K562 (cell line): Measurements from ENCODE around the gene ANKRD61. TPM values are rescaled to one million over a fixed set of nuclear protein-coding genes. Genes with fewer than 3 reads are reported as not detected.
"Not testable (repeated sequence)": the region's sequence is repeated elsewhere in the genome, so short reads cannot be mapped to it uniquely, and the experiment has no call there.

Source experiments
- ATAC-seq: fragments of 200-7000 bp; cut with Tn5 transposase; 3 replicates; pipeline ENCODE4 v1.9.1; 2020; ENCODE audit warnings: moderate library complexity
- BruUV-seq: library from RNA; stranded (reverse); fragments of 400-500 nt; replicated peaks from 2 replicates; lab custom pipeline; 2021; lab: Mats Ljungman, UMichigan
- CTCF ChIA-PET: fragments of 300-600 bp; formaldehyde crosslinking; extraction: SDS; loops from one replicate; lab custom pipeline; 2021; ENCODE audit warnings: low intra/inter-chr PET ratio; lab: Yijun Ruan, JAX
- POLR2A ChIA-PET: fragments of 300-600, 350-650 bp; sonication (Branson Sonifier 250); formaldehyde crosslinking; extraction: SDS; loops from one replicate; lab custom pipeline; 2021; ENCODE audit warnings: antibody characterized with exemption, inconsistent platforms; lab: Yijun Ruan, JAX
- DNase-seq, 4 experiments: peaks; one replicate each; pipeline versions ENCODE4 v3.0.0 to v3.0.0-alpha.2; 2011 to 2018; ENCODE audit warnings: low spot score in 3 of 4, mixed read lengths in 3 of 4; ENCODE audit errors: extremely low read depth in 1 of 4
- FAIRE-seq: peaks from 2 replicates; lab custom pipeline; 2011; peaks lifted over from hg19 to GRCh38; lab: Jason Lieb, UNC
- H2AFZ ChIP-seq: 2 replicates; pipeline ENCODE4 v1.6.0; 2011; ENCODE audit warnings: low read depth, low read length, control low read depth, inconsistent platforms
- H3K27ac ChIP-seq: fragments of 200-600 bp; 3 replicates; pipeline ENCODE4 v1.8.0; 2011; ENCODE audit warnings: low read depth, mild to moderate bottlenecking, control low read depth, inconsistent platforms, low read length, moderate library complexity, mixed read lengths; ENCODE audit errors: extremely low read depth
- H3K27me3 ChIP-seq, 2 experiments: fragments of 300-600 bp in 1 of 2; 2 replicates in 1 of 2; 3 replicates in 1 of 2; pipeline versions ENCODE4 v1.6.0 to v1.8.0; 2011; ENCODE audit warnings: inconsistent platforms in 2 of 2, low read length in 2 of 2, mild to moderate bottlenecking in 1 of 2, mixed read lengths in 1 of 2, moderate library complexity in 1 of 2; ENCODE audit not compliant: control insufficient read depth in 2 of 2, insufficient read depth in 2 of 2
- H3K36me3 ChIP-seq: fragments of 300-600 bp; 3 replicates; pipeline ENCODE4 v1.8.0; 2011; ENCODE audit warnings: mild to moderate bottlenecking, low read length, inconsistent platforms; ENCODE audit not compliant: control insufficient read depth, insufficient read depth
- H3K4me1 ChIP-seq, 2 experiments: fragments of 200-600 bp in 1 of 2; replicated peaks in 1 of 2; 2 replicates in 1 of 2; 3 replicates in 1 of 2; pipeline versions ENCODE4 v1.5.1 to v1.8.0; 2011; ENCODE audit warnings: inconsistent platforms in 2 of 2, low read length in 2 of 2, mild to moderate bottlenecking in 1 of 2, mixed read lengths in 1 of 2, moderate library complexity in 1 of 2; ENCODE audit not compliant: control insufficient read depth in 2 of 2, insufficient read depth in 2 of 2
- H3K4me2 ChIP-seq: 2 replicates; pipeline ENCODE4 v1.6.1; 2011; ENCODE audit warnings: low read length, control low read depth, inconsistent platforms, mixed read lengths; ENCODE audit not compliant: insufficient read depth
- H3K4me3 ChIP-seq: fragments of 200-600 bp; sonication (generic), shearing (Covaris generic); 2 replicates; pipeline ENCODE4 v1.5.1; 2016; ENCODE audit warnings: control low read depth, inconsistent platforms
- H3K79me2 ChIP-seq: fragments of 200-600 bp; 3 replicates; pipeline ENCODE4 v1.8.0; 2011; ENCODE audit warnings: low read length, inconsistent platforms; ENCODE audit not compliant: control insufficient read depth, insufficient read depth
- H3K9ac ChIP-seq, 2 experiments: 2 replicates each; pipeline versions ENCODE4 v1.6.0 to v1.6.1; 2011; ENCODE audit warnings: low read depth in 2 of 2, low read length in 2 of 2, control low read depth in 1 of 2, inconsistent platforms in 1 of 2, mild to moderate bottlenecking in 1 of 2, mixed read lengths in 1 of 2; ENCODE audit not compliant: insufficient read depth in 1 of 2
- H3K9me1 ChIP-seq: one replicate; pipeline ENCODE4 v1.6.0; 2011; ENCODE audit warnings: inconsistent platforms, mild to moderate bottlenecking, low read length, moderate library complexity; ENCODE audit not compliant: control insufficient read depth, insufficient read depth
- H3K9me3 ChIP-seq: replicated peaks from 2 replicates; pipeline ENCODE4 v1.5.1; 2011; ENCODE audit warnings: low read depth, low read length, inconsistent platforms; ENCODE audit not compliant: control insufficient read depth, insufficient read depth
- H4K20me1 ChIP-seq: replicated peaks from 2 replicates; pipeline ENCODE4 v1.6.1; 2011; ENCODE audit warnings: low read length, inconsistent platforms, mixed read lengths; ENCODE audit not compliant: control insufficient read depth, insufficient read depth
- CBFA2T3 ChIP-seq: fragments of 450-650 bp; IDR thresholded peaks from 2 replicates; pipeline ENCODE4 v1.6.1; 2017
- HDAC1 ChIP-seq, 2 experiments: fragments of 450-650 bp; IDR thresholded peaks; 2 replicates each; pipeline ENCODE4 v1.6.1; 2016 to 2017; ENCODE audit warnings: inconsistent platforms in 1 of 2, mild to moderate bottlenecking in 1 of 2, moderate library complexity in 1 of 2
- HDAC2 ChIP-seq: fragments of 450-650 bp; IDR thresholded peaks from 2 replicates; pipeline ENCODE4 v1.6.1; 2016; ENCODE audit warnings: mild to moderate bottlenecking
- KDM1A ChIP-seq, 2 experiments: fragments of 450-650 bp; IDR thresholded peaks; 2 replicates each; pipeline ENCODE4 v1.6.1; 2016; ENCODE audit warnings: mild to moderate bottlenecking in 2 of 2
- RCOR1 ChIP-seq, 2 experiments: IDR thresholded peaks; 2 replicates each; pipeline ENCODE4 v1.6.1; 2012; ENCODE audit warnings: low read depth in 2 of 2, low read length in 2 of 2, borderline replicate concordance in 1 of 2, improper control_type of control experiment in 1 of 2
- WGBS: fragments of 100-300 bp; shearing (Covaris generic); methylation state at CpG from one replicate; pipeline ENCODE4 v1.1.6; 2016; ENCODE audit warnings: low coverage, mixed read lengths; ENCODE audit not compliant: insufficient coverage; ENCODE audit errors: missing lambda C conversion rate; 5-methylcytosine and 5-hydroxymethylcytosine counted together
- in situ Hi-C: fragments of 300-500 bp; cut with MboI; formaldehyde crosslinking; loops from 4 replicates; pipeline ENCODE4 v1.15.0; 2018; ENCODE audit warnings: inconsistent platforms, mixed read lengths
- intact Hi-C: fragments of 100-400 bp; cut with micrococcal nuclease; formaldehyde crosslinking; loops from 2 replicates; pipeline ENCODE4 v1.14.2; 2022
- polyA plus RNA-seq, 8 experiments: library from polyadenylated mRNA; depleted of rRNA in 4 of 8; stranded (reverse) in 5 of 8; unstranded in 3 of 8; fragments of >200 nt; fragmentation: Nextera tagmentation in 2 of 8; fragmentation: Illumina TruSeq in 1 of 8; extraction: Ambion mirVana in 2 of 8; extraction: Trizol in 1 of 8; gene quantifications; 2 replicates each; pipeline versions ENCODE4 v1.2.1 to v1.2.3, GENCODE V29; 2011 to 2014; ENCODE audit warnings: inconsistent platforms in 1 of 8, missing spikeins in 1 of 8
- total RNA-seq, 7 experiments: library from RNA; depleted of rRNA in 6 of 7; stranded (reverse); fragments of >200 nt in 6 of 7; fragmentation: Illumina TruSeq in 2 of 7; extraction: Trizol in 2 of 7; gene quantifications; 2 replicates each; pipeline versions ENCODE4 v1.2.1 to v1.2.3, GENCODE V29; 2011 to 2021; ENCODE audit warnings: low replicate concordance in 1 of 7
- TF ChIP-seq, protein P1 (sequence below), 2 experiments: fragments of 450-650 bp; formaldehyde crosslinking in 1 of 2; IDR thresholded peaks; 2 replicates each; pipeline versions ENCODE4 v1.4.0 to v1.6.1; 2014 to 2020; ENCODE audit warnings: mild to moderate bottlenecking in 2 of 2, borderline replicate concordance in 1 of 2, low read depth in 1 of 2

Gene ANKRD61
- total and polyA plus RNA-seq, 9 of the 15 experiments (the other 6 are each of a cell fraction or from before 2014, with no cell fraction given) = 0.08 to 0.11 (median 0.09) TPM; not detected in 5

DNA sequence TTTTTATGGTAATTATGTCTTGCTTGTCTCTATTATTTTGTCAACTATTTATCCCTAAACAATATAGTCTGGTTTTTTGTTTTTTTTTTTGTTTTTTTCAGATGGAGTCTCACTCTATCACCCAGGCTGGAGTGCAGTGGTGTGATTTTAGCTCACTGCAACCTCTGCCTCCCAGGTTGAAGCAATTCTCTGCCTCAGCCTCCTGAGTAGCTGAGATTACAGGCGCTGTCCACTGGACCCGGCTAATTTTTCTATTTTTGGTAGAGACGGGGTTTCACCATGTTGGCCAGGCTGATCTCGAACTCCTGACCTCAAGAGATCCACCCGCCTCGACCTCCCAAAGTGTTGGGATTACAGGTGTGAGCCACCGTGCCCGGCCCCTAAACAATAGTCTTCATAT lies 20.8 kb upstream of the ANKRD61 start:
- Histone ChIP-seq H3K36me3 (peaks cover 41% of the 10 kb centered on the region; the same call in 2 of the 3 replicates), H3K27ac (peak overlapping the region; percentile 99; the same call in 1 of the 3 replicates), H3K9ac (peak overlapping the region in 1 of 2 experiments; percentile 84; a peak in 2 of 4 replicates), H3K4me2 (peak overlapping the region; percentile 85; the same call in 1 of the 2 replicates), H3K4me1 (peaks cover 12 to 15% of the 10 kb centered on the region in 2 experiments; a peak in 4 of 5 replicates), H3K4me3 (peak overlapping the region; percentile 65), H3K79me2 (peaks cover 56% of the 10 kb centered on the region)
- WGBS = 62% methylated on average over 8 of the region's 8 CpGs
- ATAC-seq, H3K27me3 ChIP-seq, FAIRE-seq, in situ Hi-C loops, H4K20me1 ChIP-seq, DNase-seq, intact Hi-C loops, H3K9me1 ChIP-seq, H3K9me3 ChIP-seq, CTCF ChIA-PET, H2AFZ ChIP-seq, BruUV-seq: not testable (repeated sequence)
- peak in 1 of 2 experiments; percentile 19; a peak in 1 of 4 replicates for TF ChIP-seq RCOR1 (IDR thresholded peaks at IDR 0.05; ENCODE audit: borderline replicate concordance in 1 of 2, low read depth in 2 of 2, low read length in 2 of 2)
- TF ChIP-seq KDM1A (IDR thresholded peaks at IDR 0.05) = peak; percentile 86 to 93
- TF ChIP-seq, protein P1, sequence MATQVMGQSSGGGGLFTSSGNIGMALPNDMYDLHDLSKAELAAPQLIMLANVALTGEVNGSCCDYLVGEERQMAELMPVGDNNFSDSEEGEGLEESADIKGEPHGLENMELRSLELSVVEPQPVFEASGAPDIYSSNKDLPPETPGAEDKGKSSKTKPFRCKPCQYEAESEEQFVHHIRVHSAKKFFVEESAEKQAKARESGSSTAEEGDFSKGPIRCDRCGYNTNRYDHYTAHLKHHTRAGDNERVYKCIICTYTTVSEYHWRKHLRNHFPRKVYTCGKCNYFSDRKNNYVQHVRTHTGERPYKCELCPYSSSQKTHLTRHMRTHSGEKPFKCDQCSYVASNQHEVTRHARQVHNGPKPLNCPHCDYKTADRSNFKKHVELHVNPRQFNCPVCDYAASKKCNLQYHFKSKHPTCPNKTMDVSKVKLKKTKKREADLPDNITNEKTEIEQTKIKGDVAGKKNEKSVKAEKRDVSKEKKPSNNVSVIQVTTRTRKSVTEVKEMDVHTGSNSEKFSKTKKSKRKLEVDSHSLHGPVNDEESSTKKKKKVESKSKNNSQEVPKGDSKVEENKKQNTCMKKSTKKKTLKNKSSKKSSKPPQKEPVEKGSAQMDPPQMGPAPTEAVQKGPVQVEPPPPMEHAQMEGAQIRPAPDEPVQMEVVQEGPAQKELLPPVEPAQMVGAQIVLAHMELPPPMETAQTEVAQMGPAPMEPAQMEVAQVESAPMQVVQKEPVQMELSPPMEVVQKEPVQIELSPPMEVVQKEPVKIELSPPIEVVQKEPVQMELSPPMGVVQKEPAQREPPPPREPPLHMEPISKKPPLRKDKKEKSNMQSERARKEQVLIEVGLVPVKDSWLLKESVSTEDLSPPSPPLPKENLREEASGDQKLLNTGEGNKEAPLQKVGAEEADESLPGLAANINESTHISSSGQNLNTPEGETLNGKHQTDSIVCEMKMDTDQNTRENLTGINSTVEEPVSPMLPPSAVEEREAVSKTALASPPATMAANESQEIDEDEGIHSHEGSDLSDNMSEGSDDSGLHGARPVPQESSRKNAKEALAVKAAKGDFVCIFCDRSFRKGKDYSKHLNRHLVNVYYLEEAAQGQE (IDR thresholded peaks at IDR 0.05; ENCODE audit: borderline replicate concordance) = 0 out of 2 replicates have a peak, but pooled peaks have one; percentile 13
- TF ChIP-seq, protein P1 (CRISPR knock-in tag; IDR thresholded peaks at IDR 0.05; ENCODE audit: low read depth) = not testable (repeated sequence)
- TF ChIP-seq HDAC2 = 0 out of 2 replicates have a peak, but pooled peaks have one; percentile 38
- peak in 1 of 2 experiments; percentile 50; a peak in 1 of 4 replicates for TF ChIP-seq HDAC1 (IDR thresholded peaks at IDR 0.05)
- peak; percentile 20 for TF ChIP-seq CBFA2T3
- POLR2A ChIA-PET = interaction anchor here (1.3 to 2.0 kb wide), 3 partner anchors 11 to 46 kb away, joined by 3 to 10 read pairs (median 4); no protein-coding TSS in a partner anchor
